HEK293 (cell line): ENCODE data around the gene ALKBH4.
A peak's percentile ranks its signal among the peaks of the same experiment; 100 is the strongest.

Experiments used
- CTCF ChIA-PET: fragments of 350-600 bp; formaldehyde crosslinking; extraction: SDS; loops from one replicate; lab custom pipeline; 2021; ENCODE audit warnings: antibody characterized with exemption; lab: Yijun Ruan, JAX
- POLR2A ChIA-PET: fragments of 300-600 bp; formaldehyde crosslinking; extraction: SDS; loops from one replicate; lab custom pipeline; 2020; ENCODE audit warnings: antibody characterized with exemption, inconsistent platforms; lab: Yijun Ruan, JAX
- H3K27ac ChIP-seq: fragments of 200-500 bp; sonication (Bioruptor generic); 2 replicates; pipeline ENCODE4 v1.5.1; 2014; ENCODE audit warnings: low read depth, low read length, control low read depth, inconsistent platforms; ENCODE audit errors: extremely low read depth
- H3K36me3 ChIP-seq, 2 experiments: fragments of 200-500 bp in 1 of 2; sonication (Bioruptor generic) in 1 of 2; 1 replicate in 1 of 2; 2 replicates in 1 of 2; pipeline ENCODE4 v1.5.1; 2014 to 2017; ENCODE audit warnings: inconsistent platforms in 2 of 2, low read length in 2 of 2; ENCODE audit not compliant: control insufficient read depth in 2 of 2, insufficient read depth in 1 of 2
- H3K4me1 ChIP-seq: fragments of 200-500 bp; sonication (Bioruptor generic); 2 replicates; pipeline ENCODE4 v1.5.1; 2014; ENCODE audit warnings: mild to moderate bottlenecking, low read length, inconsistent platforms; ENCODE audit not compliant: control insufficient read depth, insufficient read depth
- H3K4me3 ChIP-seq: 2 replicates; pipeline ENCODE4 v1.5.1; 2011; ENCODE audit warnings: low read depth, mild to moderate bottlenecking, control low read depth, low read length, moderate library complexity
- H3K9me3 ChIP-seq: fragments of 200-500 bp; sonication (Bioruptor generic); 2 replicates; pipeline ENCODE4 v1.5.1; 2014; ENCODE audit warnings: low read depth, low read length, inconsistent platforms; ENCODE audit not compliant: control insufficient read depth, insufficient read depth
- GLIS1 ChIP-seq: fragments of 450-650 bp; formaldehyde crosslinking; IDR thresholded peaks from 2 replicates; pipeline ENCODE4 v1.5.1; 2016; ENCODE audit warnings: missing biosample characterization, missing genetic modification characterization
- GLIS2 ChIP-seq: fragments of 450-650 bp; formaldehyde crosslinking; IDR thresholded peaks from 2 replicates; pipeline ENCODE4 v1.5.1; 2016; ENCODE audit warnings: missing biosample characterization, missing genetic modification characterization
- OVOL3 ChIP-seq: fragments of 450-650 bp; formaldehyde crosslinking; IDR thresholded peaks from 2 replicates; pipeline ENCODE4 v1.5.1; 2016; ENCODE audit warnings: missing biosample characterization, missing genetic modification characterization
- SP2 ChIP-seq: fragments of 450-650 bp; formaldehyde crosslinking; IDR thresholded peaks from 2 replicates; pipeline ENCODE4 v1.5.1; 2016; ENCODE audit warnings: missing biosample characterization, missing genetic modification characterization
- ZEB2 ChIP-seq: fragments of 450-650 bp; formaldehyde crosslinking; IDR thresholded peaks from 2 replicates; pipeline ENCODE4 v1.5.1; 2016; ENCODE audit warnings: missing biosample characterization, missing genetic modification characterization
- ZFP41 ChIP-seq: fragments of 450-650 bp; formaldehyde crosslinking; IDR thresholded peaks from 2 replicates; pipeline ENCODE4 v1.5.1; 2016; ENCODE audit warnings: missing biosample characterization, missing genetic modification characterization, borderline replicate concordance
- ZNF138 ChIP-seq: fragments of 450-650 bp; formaldehyde crosslinking; IDR thresholded peaks from 2 replicates; pipeline ENCODE4 v1.5.1; 2016; ENCODE audit warnings: missing biosample characterization, missing genetic modification characterization, borderline replicate concordance
- ZNF341 ChIP-seq: fragments of 450-650 bp; formaldehyde crosslinking; IDR thresholded peaks from 2 replicates; pipeline ENCODE4; 2016; ENCODE audit warnings: low read depth, missing biosample characterization, missing genetic modification characterization
- ZNF610 ChIP-seq: fragments of 450-650 bp; formaldehyde crosslinking; IDR thresholded peaks from 2 replicates; pipeline ENCODE4 v1.5.1; 2016; ENCODE audit warnings: missing biosample characterization, missing genetic modification characterization, borderline replicate concordance
- ZNF626 ChIP-seq: fragments of 450-650 bp; sonication (Bioruptor Pico); formaldehyde crosslinking; IDR thresholded peaks from 2 replicates; pipeline ENCODE4 v1.5.1; 2018; ENCODE audit warnings: missing biosample characterization, missing genetic modification characterization, inconsistent platforms
- ZNF654 ChIP-seq: fragments of 450-650 bp; formaldehyde crosslinking; IDR thresholded peaks from 2 replicates; pipeline ENCODE4 v1.5.1; 2016; ENCODE audit warnings: low read depth, missing biosample characterization, missing genetic modification characterization
- ZNF701 ChIP-seq: fragments of 450-650 bp; formaldehyde crosslinking; IDR thresholded peaks from 2 replicates; pipeline ENCODE4 v1.5.1; 2016; ENCODE audit warnings: missing biosample characterization, missing genetic modification characterization
- ZXDB ChIP-seq: fragments of 450-650 bp; formaldehyde crosslinking; IDR thresholded peaks from 2 replicates; pipeline ENCODE4 v1.5.1; 2016; ENCODE audit warnings: missing biosample characterization, missing genetic modification characterization
- TF ChIP-seq, protein P1 (sequence below): fragments of 450-650 bp; formaldehyde crosslinking; IDR thresholded peaks from 2 replicates; pipeline ENCODE4 v1.5.1; 2016; ENCODE audit warnings: missing biosample characterization, missing genetic modification characterization
- TF ChIP-seq, protein P2 (sequence below): fragments of 450-650 bp; formaldehyde crosslinking; IDR thresholded peaks from 2 replicates; pipeline ENCODE4 v1.5.1; 2016; ENCODE audit warnings: missing biosample characterization, missing genetic modification characterization
- TF ChIP-seq, protein P3 (sequence below): fragments of 450-650 bp; formaldehyde crosslinking; conservative IDR thresholded peaks from 2 replicates; pipeline ENCODE4 v1.5.1; 2016; ENCODE audit warnings: low read depth, missing biosample characterization, missing genetic modification characterization

ALKBH4 gene

DNA sequence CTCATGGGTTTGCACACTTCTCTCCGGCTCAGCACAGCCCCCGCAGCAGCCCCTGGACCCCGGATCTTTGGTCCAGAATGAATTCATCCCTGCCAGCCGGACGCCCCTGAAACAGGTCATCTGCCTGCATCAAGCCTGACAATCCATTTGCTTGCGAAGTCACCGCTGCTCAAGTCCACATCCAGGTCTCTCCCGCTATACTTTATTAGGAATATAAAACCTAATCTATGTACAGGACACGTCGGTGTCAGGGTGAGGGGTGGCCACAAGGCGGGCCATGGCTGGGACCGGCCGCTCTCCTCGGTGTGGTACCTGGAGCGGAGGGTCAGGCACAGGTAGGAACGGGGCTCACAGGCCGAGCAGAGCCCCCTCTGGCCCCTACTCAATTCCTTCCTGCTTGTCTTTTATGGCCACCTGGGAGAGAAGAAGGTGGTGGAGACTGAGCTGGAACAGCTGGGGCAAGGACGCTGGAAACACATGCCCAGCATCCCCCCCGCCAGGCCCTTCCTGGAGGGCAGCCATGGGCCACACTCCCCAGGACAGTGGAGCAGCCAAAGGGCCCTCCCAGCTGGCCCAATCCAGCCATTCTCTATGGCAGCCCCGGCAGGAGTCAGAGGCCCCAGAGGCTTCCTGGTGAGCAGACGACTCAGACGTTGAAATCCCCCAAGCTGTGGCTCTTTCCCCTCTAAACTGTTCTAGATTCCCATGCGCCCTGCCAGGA is 8.8 kb upstream of the ALKBH4 start (continued):
- TF ChIP-seq ZNF138 (tag by site-specific recombination) (no peak), ZNF341 (peak; percentile 32)
- TF ChIP-seq, protein P1, sequence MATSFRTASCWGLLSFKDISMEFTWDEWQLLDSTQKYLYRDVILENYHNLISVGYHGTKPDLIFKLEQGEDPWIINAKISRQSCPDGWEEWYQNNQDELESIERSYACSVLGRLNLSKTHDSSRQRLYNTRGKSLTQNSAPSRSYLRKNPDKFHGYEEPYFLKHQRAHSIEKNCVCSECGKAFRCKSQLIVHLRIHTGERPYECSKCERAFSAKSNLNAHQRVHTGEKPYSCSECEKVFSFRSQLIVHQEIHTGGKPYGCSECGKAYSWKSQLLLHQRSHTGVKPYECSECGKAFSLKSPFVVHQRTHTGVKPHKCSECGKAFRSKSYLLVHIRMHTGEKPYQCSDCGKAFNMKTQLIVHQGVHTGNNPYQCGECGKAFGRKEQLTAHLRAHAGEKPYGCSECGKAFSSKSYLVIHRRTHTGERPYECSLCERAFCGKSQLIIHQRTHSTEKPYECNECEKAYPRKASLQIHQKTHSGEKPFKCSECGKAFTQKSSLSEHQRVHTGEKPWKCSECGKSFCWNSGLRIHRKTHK: no peak

DNA sequence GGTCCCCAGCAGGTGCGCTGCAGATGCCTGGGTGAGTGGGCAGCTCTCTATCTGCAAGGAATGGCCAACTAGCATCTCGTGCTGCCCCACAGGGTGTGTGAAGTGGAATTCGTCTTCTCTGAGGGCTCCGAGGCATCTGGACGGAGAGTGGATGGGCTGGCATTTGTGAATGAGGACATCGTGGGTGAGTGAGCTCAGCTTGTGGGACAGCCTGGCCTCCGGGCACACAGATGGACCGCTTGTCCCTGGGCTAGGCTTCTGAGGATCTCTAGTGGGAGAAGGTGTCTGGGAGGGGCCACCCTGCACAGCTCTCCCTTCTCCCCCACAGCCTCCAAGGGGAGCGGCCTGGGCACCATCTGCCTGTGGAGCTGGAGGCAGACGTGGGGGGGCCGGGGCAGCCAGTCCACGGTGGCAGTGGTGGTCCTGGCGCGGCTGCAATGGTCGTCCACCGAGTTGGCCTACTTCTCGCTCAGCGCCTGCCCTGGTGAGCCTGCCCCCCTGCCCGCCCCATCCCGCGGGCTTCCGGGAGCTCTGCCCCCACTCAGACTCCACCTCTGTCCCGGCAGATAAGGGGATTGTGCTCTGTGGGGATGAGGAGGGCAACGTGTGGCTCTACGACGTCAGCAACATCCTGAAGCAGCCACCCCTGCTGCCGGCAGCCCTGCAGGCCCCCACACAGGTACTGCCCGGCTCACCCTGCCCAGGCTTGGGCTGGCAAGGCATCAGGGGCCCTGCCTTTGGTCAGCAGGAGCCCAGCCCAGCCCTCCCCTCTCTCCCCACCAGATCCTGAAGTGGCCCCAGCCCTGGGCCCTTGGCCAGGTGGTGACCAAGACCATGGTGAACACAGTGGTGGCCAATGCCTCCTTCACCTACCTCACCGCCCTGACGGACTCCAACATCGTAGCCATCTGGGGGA is 7.7 kb upstream of the ALKBH4 start:
- ChIA-PET POLR2A (no interaction called here), CTCF (no interaction called here)
- Histone ChIP-seq H3K36me3 (peaks cover 0 to 52% of the 10 kb centered on the region in 2 experiments; a peak in 2 of 3 replicates), H3K4me3 (no peak overlapping the region), H3K9me3 (no peaks in the 10 kb centered on the region), H3K27ac (no peak overlapping the region), H3K4me1 (no peaks in the 10 kb centered on the region)
- TF ChIP-seq OVOL3 (tag by site-specific recombination) (no peak), GLIS1 (peak; percentile 43; the same call in 1 of the 2 replicates), GLIS2 (tag by site-specific recombination) (peak; percentile 24; the same call in 1 of the 2 replicates), ZNF654 (no peak), SP2 (tag by site-specific recombination) (peak; percentile 43), ZNF610 (tag by site-specific recombination) (no peak)

DNA sequence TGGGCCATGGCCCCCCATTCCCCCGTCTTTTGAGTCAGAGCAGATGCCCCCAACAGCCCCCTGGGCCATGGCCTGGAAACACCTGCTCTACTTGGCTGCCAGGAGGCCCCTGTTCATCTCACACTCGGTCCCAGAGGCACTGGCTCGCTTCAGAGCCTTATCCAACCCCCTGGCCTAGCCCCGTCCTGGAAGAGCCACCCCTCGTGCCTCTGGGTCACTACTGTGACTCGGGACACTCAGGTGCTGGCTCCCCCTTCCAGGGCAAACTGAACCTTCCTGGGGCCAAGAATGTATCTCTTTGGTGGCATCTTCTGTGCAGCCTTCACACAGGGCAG is 7.1 kb upstream of the ALKBH4 start:
- H3K4me3 ChIP-seq: no peak overlapping the region
- peaks cover 0 to 53% of the 10 kb centered on the region in 2 experiments; a peak in 2 of 3 replicates for H3K36me3 ChIP-seq
- TF ChIP-seq ZNF701 (no peak), ZNF626 (no peak), ZEB2 (tag by site-specific recombination) (no peak), ZXDB (tag by site-specific recombination) (no peak), ZFP41 (no peak)
- TF ChIP-seq, protein P2, sequence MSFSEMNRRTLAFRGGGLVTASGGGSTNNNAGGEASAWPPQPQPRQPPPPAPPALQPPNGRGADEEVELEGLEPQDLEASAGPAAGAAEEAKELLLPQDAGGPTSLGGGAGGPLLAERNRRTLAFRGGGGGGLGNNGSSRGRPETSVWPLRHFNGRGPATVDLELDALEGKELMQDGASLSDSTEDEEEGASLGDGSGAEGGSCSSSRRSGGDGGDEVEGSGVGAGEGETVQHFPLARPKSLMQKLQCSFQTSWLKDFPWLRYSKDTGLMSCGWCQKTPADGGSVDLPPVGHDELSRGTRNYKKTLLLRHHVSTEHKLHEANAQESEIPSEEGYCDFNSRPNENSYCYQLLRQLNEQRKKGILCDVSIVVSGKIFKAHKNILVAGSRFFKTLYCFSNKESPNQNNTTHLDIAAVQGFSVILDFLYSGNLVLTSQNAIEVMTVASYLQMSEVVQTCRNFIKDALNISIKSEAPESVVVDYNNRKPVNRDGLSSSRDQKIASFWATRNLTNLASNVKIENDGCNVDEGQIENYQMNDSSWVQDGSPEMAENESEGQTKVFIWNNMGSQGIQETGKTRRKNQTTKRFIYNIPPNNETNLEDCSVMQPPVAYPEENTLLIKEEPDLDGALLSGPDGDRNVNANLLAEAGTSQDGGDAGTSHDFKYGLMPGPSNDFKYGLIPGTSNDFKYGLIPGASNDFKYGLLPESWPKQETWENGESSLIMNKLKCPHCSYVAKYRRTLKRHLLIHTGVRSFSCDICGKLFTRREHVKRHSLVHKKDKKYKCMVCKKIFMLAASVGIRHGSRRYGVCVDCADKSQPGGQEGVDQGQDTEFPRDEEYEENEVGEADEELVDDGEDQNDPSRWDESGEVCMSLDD (tag by site-specific recombination): no peak
- TF ChIP-seq, protein P3, sequence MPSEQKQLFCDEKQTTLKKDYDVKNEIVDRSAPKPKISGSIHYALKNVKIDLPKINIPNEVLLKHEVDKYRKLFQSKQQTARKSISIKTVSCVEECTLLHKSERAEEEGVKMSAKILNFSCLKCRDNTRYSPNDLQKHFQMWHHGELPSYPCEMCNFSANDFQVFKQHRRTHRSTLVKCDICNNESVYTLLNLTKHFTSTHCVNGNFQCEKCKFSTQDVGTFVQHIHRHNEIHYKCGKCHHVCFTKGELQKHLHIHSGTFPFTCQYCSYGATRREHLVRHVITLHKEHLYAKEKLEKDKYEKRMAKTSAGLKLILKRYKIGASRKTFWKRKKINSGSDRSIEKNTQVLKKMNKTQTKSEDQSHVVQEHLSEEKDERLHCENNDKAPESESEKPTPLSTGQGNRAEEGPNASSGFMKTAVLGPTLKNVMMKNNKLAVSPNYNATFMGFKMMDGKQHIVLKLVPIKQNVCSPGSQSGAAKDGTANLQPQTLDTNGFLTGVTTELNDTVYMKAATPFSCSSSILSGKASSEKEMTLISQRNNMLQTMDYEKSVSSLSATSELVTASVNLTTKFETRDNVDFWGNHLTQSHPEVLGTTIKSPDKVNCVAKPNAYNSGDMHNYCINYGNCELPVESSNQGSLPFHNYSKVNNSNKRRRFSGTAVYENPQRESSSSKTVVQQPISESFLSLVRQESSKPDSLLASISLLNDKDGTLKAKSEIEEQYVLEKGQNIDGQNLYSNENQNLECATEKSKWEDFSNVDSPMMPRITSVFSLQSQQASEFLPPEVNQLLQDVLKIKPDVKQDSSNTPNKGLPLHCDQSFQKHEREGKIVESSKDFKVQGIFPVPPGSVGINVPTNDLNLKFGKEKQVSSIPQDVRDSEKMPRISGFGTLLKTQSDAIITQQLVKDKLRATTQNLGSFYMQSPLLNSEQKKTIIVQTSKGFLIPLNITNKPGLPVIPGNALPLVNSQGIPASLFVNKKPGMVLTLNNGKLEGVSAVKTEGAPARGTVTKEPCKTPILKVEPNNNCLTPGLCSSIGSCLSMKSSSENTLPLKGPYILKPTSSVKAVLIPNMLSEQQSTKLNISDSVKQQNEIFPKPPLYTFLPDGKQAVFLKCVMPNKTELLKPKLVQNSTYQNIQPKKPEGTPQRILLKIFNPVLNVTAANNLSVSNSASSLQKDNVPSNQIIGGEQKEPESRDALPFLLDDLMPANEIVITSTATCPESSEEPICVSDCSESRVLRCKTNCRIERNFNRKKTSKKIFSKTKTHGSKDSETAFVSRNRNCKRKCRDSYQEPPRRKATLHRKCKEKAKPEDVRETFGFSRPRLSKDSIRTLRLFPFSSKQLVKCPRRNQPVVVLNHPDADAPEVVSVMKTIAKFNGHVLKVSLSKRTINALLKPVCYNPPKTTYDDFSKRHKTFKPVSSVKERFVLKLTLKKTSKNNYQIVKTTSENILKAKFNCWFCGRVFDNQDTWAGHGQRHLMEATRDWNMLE (tag by site-specific recombination): no peak
- no peak overlapping the region for H3K27ac ChIP-seq
- ChIA-PET POLR2A (no interaction called here), CTCF (no interaction called here)
- no peaks in the 10 kb centered on the region for H3K9me3 ChIP-seq
- H3K4me1 ChIP-seq: no peaks in the 10 kb centered on the region; the same call in 1 of the 2 replicates
